ENCODE measurements around the gene METTL26. TPM values are rescaled to one million over a fixed set of nuclear protein-coding genes. Genes with fewer than 3 reads are reported as not detected.

METTL26 gene
- total RNA-seq, 3 donors from 2014 or later: 108 to 136 (median 130) TPM

GRCh38 chr16:638836-639235, 2.7 kb upstream of the METTL26 start:
- Histone ChIP-seq H3K4me1 (peaks cover 0 to 10% of the 10 kb centered on the region in 2 donors), H3K27ac (peak overlapping the region in 1 of 2 donors; percentile 69), H3K9me3 (no peaks in the 10 kb centered on the region)

DNA sequence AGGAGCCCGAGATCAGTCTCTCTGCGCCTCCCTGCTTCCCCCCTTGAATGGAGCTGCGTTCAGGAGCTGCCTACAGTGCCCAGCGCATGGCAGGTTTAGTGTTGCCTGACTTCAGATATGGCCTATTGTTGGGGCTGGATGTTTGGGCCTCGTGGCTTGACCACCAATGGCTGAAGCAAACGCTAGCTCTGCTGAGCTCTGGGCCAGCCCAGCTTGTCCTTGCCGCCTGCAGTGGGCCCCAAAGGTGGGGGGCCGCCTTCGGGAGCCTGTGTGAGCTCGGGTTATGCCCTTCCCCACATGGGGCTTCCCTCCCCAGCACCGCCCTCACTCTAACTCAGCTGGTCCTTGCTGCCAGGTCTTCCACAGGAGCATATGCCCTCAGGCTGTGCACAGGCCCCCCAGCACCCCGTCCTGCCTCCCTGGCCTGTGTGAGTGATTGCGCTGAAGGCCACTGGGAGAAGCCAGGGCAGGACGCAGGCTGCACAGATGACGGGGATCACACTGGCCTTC, 2.0 kb upstream of the METTL26 start:
- Histone ChIP-seq H3K27ac (peak overlapping the region in 1 of 2 donors; percentile 69), H3K36me3 (no peaks in the 10 kb centered on the region), H3K9me3 (no peaks in the 10 kb centered on the region), H3K4me1 (peaks cover 0 to 8% of the 10 kb centered on the region in 2 donors), H3K27me3 (no peaks in the 10 kb centered on the region), H3K4me3 (peak overlapping the region in 1 of 3 donors; percentile 87)
- TF ChIP-seq POLR2AphosphoS5 (IDR thresholded peaks at IDR 0.05): no peak
- TF ChIP-seq, protein P1, sequence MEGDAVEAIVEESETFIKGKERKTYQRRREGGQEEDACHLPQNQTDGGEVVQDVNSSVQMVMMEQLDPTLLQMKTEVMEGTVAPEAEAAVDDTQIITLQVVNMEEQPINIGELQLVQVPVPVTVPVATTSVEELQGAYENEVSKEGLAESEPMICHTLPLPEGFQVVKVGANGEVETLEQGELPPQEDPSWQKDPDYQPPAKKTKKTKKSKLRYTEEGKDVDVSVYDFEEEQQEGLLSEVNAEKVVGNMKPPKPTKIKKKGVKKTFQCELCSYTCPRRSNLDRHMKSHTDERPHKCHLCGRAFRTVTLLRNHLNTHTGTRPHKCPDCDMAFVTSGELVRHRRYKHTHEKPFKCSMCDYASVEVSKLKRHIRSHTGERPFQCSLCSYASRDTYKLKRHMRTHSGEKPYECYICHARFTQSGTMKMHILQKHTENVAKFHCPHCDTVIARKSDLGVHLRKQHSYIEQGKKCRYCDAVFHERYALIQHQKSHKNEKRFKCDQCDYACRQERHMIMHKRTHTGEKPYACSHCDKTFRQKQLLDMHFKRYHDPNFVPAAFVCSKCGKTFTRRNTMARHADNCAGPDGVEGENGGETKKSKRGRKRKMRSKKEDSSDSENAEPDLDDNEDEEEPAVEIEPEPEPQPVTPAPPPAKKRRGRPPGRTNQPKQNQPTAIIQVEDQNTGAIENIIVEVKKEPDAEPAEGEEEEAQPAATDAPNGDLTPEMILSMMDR (IDR thresholded peaks at IDR 0.05): no peak
- no peak for TF ChIP-seq POLR2A (IDR thresholded peaks at IDR 0.05)
- DNase-seq (ENCODE audit: low spot score in 2 of 2): no peak
- intact Hi-C loops (cut with DNase I; ENCODE audit: low total_unique reads): no loop called here

More at GRCh38 chr16:638836-639235, 2.7 kb upstream of the METTL26 start:
- Histone ChIP-seq H3K4me3 (no peak overlapping the region), H3K27me3 (no peaks in the 10 kb centered on the region), H3K36me3 (no peaks in the 10 kb centered on the region)
- intact Hi-C loops (cut with DNase I; ENCODE audit: low total_unique reads): no loop called here
- no peak for DNase-seq (ENCODE audit: low spot score in 2 of 2)
- TF ChIP-seq POLR2AphosphoS5 (IDR thresholded peaks at IDR 0.05): no peak
- TF ChIP-seq POLR2A (IDR thresholded peaks at IDR 0.05): no peak
- TF ChIP-seq, protein P1 (IDR thresholded peaks at IDR 0.05): no peak

GRCh38 chr16:637081-638018, 1.2 kb upstream of the METTL26 start:
- TF ChIP-seq POLR2AphosphoS5 (IDR thresholded peaks at IDR 0.05) (no peak), POLR2A (IDR thresholded peaks at IDR 0.05) (no peak)
- TF ChIP-seq, protein P1 (IDR thresholded peaks at IDR 0.05): no peak
- Histone ChIP-seq H3K27me3 (no peaks in the 10 kb centered on the region), H3K27ac (peak overlapping the region; percentile 93 to 95), H3K4me3 (peak overlapping the region; percentile 79 to 90 (median 87)), H3K9me3 (no peaks in the 10 kb centered on the region), H3K36me3 (no peaks in the 10 kb centered on the region), H3K4me1 (peaks cover 0 to 3% of the 10 kb centered on the region in 2 donors)
- intact Hi-C loops (cut with DNase I; ENCODE audit: low total_unique reads): no loop called here
- peak; percentile 85 to 96 for DNase-seq (ENCODE audit: low spot score in 2 of 2)

DNA sequence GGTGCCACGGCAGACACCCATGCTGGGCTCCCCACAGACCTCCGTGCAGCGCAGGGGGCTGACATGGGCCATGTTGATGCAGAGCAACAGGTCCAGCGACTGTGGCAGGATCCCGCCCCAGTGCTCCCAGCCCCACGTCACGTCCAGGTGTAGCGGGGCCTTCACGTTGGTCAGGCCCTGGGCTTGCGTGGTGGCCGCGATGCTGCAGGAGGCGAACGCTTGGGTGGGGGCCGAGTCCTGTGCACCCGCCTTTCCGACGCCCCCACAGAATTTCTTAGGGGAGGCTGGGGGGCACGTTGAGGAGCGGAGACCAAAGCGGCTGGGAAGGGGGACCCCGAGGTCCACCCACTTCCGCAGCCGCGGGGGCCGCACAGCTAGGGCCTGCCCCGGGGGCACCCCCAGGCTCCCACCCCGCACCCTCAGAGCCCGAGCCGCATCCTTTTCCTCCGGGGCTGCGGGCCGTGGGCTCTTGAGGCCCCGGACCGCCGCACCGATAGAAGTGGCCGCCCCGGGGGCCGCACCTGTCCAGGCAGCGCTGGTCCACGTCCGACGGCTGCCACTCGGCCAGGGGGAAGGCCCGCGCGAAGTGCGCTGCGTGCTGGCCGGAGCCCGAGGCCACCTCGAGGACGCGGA, 416 bp downstream of the METTL26 start:
- DNase-seq (ENCODE audit: low spot score in 2 of 2): no peak
- Histone ChIP-seq H3K4me3 (peak overlapping the region; percentile 79 to 90 (median 87)), H3K4me1 (peaks cover 5 to 11% of the 10 kb centered on the region in 2 donors), H3K9me3 (no peaks in the 10 kb centered on the region), H3K27ac (peak overlapping the region; percentile 93 to 95), H3K27me3 (no peaks in the 10 kb centered on the region), H3K36me3 (no peaks in the 10 kb centered on the region)
- intact Hi-C loops (cut with DNase I; ENCODE audit: low total_unique reads): no loop called here
- TF ChIP-seq, protein P1 (IDR thresholded peaks at IDR 0.05): no peak
- TF ChIP-seq POLR2A (IDR thresholded peaks at IDR 0.05) (no peak), POLR2AphosphoS5 (IDR thresholded peaks at IDR 0.05) (no peak)

All from breast epithelium (tissue), 4 donors.